Measurements from ENCODE around the gene AHCYL2.
"Not testable (repeated sequence)": the region's sequence is repeated elsewhere in the genome, so short reads cannot be mapped to it uniquely, and the experiment has no call there.

The AHCYL2 gene

DNA sequence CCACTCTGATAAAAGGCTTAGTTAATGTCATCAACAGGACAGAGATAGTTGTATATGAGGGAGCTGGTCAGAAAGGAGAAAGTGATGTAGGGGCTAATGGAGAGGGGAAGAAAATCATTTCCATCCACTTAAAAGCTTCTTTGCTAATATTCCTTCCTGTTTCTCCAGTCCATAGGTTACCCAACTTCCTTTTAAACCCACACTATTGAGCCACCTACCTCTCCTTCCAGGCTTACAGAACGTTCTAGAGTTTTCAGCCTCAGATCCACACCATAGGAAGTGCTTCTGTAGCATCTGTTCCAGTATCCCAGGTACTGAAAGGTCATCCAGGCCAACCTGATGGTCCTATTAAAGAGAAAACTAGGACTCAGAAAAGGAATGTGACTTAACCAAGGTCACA is 237.6 kb downstream of the AHCYL2 start:
- DNase-seq = no peak

GRCh38 chr7:129464194-129464593 is 239.4 kb downstream of the AHCYL2 start:
- DNase-seq = no peak

DNA sequence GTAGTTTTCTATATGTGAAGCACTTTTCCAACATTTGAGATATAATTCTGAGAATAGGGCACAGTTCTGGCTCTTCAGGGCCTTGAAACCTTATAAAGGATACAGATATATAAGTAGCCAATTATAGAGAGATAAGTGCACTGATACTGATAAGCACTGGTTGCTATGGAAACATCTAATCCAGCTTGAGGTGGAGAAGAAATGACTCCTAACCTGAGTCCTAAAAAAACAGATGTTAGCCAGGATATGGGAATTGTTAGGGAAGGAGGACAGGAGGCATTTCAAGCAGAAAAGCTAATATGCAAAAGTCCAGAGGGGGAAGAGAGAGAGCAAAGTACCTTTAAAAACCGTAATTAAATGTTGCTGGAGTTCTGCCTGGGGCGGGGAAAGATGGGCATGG is 240.2 kb downstream of the AHCYL2 start:
- DNase-seq = no peak

DNA sequence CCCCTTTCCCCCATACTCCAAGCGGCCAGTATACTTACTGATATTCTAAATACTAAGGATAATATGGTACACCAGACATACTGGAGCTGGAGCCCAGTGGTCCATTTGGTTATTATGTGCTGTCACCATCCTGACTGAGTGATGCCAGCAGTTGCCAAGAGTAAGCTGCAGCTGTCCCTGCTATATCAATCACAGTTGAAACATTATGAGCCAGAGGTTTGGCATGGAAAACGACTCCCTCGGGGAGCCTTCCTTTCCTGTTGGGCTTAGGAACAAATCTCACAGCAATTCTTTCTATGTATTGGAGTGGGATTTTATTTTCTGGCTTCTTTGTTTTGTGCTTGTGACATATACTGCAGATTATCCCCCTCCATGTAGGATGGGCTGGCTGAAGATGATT is 242.0 kb downstream of the AHCYL2 start:
- no peak for DNase-seq

- DNase-seq = no peak
These were observed 243.3 kb downstream of the AHCYL2 start for GRCh38 chr7:129468087-129468486.

GRCh38 chr7:129468547-129468946 is 243.7 kb downstream of the AHCYL2 start:
- no peak for DNase-seq

- no peak for DNase-seq
These were observed 245.1 kb downstream of the AHCYL2 start for GRCh38 chr7:129469930-129470329.

DNA sequence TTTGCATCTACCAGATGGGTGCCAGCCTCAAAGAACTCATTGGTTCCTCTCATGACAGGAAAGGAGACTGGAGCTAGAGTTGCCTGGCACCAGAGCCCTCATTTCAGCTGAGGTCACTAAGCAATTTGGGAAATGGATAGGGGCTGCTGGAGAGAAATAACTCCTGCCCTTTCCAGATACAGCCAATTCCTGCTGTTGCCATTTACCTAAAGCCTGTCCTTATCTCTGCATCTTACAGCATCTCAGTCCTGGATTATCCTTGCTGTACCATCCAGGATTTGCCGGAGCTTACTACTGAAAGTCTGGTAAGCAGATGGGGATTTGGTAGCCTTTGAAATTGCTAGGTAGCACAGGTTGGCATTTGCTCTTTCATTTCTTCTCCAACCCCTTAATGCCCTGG is 245.6 kb downstream of the AHCYL2 start:
- no peak for DNase-seq

GRCh38 chr7:129471402-129471827 is 246.6 kb downstream of the AHCYL2 start:
- DNase-seq = no peak

DNA sequence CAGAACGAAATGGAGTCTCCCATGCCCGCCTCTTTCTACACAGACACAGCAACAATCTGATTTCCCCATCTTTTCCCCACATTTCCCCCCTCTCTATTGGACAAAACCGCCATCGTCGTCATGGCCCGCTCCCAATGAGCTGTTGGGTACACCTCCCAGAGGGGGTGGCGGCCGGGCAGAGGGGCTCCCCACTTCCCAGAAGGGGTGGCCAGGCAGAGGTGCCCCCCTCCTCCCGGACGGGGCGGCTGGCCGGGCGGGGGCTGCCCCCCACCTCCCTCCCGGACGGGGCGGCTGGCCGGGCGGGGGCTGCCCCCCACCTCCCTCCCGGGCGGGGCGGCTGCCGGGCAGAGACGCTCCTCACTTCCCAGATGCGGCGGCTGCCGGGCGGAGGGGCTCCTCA is 251.1 kb downstream of the AHCYL2 start:
- not testable (repeated sequence) for DNase-seq

- not testable (repeated sequence) for DNase-seq
These were observed 251.6 kb downstream of the AHCYL2 start for GRCh38 chr7:129476398-129476797.
